SU-DHL-6 (cell line): ENCODE data around the gene FXR1.

ENCODE experiments used
- H2AFZ ChIP-seq: fragments of 200-600 bp; sonication (generic); 2 replicates; pipeline ENCODE4 v1.6.1; 2014; ENCODE audit warnings: low read depth, mild to moderate bottlenecking, moderate library complexity, mixed read lengths, antibody characterized with exemption, low read length; ENCODE audit not compliant: severe bottlenecking
- H3F3A ChIP-seq: fragments of 200-600 bp; shearing (Covaris generic); 2 replicates; pipeline ENCODE4 v1.6.0; 2016; ENCODE audit warnings: antibody characterized with exemption, mild to moderate bottlenecking; ENCODE audit not compliant: insufficient read depth
- H3K27ac ChIP-seq: fragments of 200-600 bp; sonication (generic); 2 replicates; pipeline ENCODE4 v1.5.1; 2016; ENCODE audit warnings: low read depth, mild to moderate bottlenecking, low read length, moderate library complexity, mixed read lengths
- H3K27me3 ChIP-seq: fragments of 200-600 bp; sonication (generic), shearing (Covaris generic); 2 replicates; pipeline ENCODE4 v1.6.0; 2014; ENCODE audit warnings: mild to moderate bottlenecking, low read length
- H3K36me3 ChIP-seq: fragments of 200-600 bp; sonication (generic); 2 replicates; pipeline ENCODE4 v1.6.1; 2014; ENCODE audit warnings: mild to moderate bottlenecking, low read length, mixed read lengths
- H3K4me2 ChIP-seq: fragments of 300-600, 200-600 bp; shearing (Covaris generic), sonication (generic); 2 replicates; pipeline ENCODE4 v1.6.0; 2014; ENCODE audit warnings: low read length, low read depth, mild to moderate bottlenecking; ENCODE audit not compliant: poor library complexity, severe bottlenecking
- H3K4me3 ChIP-seq: fragments of 200-600 bp; sonication (generic); 2 replicates; pipeline ENCODE4 v1.5.1; 2014; ENCODE audit warnings: antibody characterized with exemption, low read length, mild to moderate bottlenecking, mixed read lengths; ENCODE audit not compliant: insufficient read depth, poor library complexity, severe bottlenecking
- H3K79me2 ChIP-seq: fragments of 200-600 bp; sonication (generic); 2 replicates; pipeline ENCODE4 v1.6.1; 2014; ENCODE audit warnings: mild to moderate bottlenecking, low read length, moderate library complexity; ENCODE audit not compliant: insufficient read depth
- H3K9ac ChIP-seq: fragments of 200-600 bp; sonication (generic); 2 replicates; pipeline ENCODE4 v1.7.0; 2014; ENCODE audit warnings: mild to moderate bottlenecking, low read length
- H3K9me2 ChIP-seq: fragments of 200-600 bp; sonication (generic); replicated peaks from 2 replicates; pipeline ENCODE4 v1.6.1; 2014; ENCODE audit warnings: low read length; ENCODE audit not compliant: insufficient read depth
- H3K9me3 ChIP-seq: fragments of 200-600 bp; sonication (generic); 2 replicates; pipeline ENCODE4 v1.6.1; 2014; ENCODE audit warnings: low read length, mixed read lengths; ENCODE audit not compliant: insufficient read depth
- H4K20me1 ChIP-seq: fragments of 200-600 bp; sonication (generic); 2 replicates; pipeline ENCODE4 v1.6.1; 2014; ENCODE audit warnings: low read depth, mild to moderate bottlenecking, antibody characterized with exemption, low read length, moderate library complexity, mixed read lengths
- EZH2phosphoT487 ChIP-seq: fragments of 200-600 bp; sonication (generic), shearing (Covaris generic); conservative IDR thresholded peaks from 2 replicates; pipeline ENCODE4 v1.6.1; 2018; ENCODE audit warnings: mild to moderate bottlenecking, antibody characterized with exemption, low read length, moderate library complexity, mixed read lengths
- TF ChIP-seq, protein P1 (sequence below): fragments of 200-600 bp; sonication (generic); IDR thresholded peaks from one replicate; pipeline ENCODE4 v1.5.1; 2017; ENCODE audit warnings: antibody characterized with exemption, mild to moderate bottlenecking, low read length, moderate library complexity; ENCODE audit not compliant: insufficient read depth, poor library complexity, severe bottlenecking

FXR1 gene

DNA sequence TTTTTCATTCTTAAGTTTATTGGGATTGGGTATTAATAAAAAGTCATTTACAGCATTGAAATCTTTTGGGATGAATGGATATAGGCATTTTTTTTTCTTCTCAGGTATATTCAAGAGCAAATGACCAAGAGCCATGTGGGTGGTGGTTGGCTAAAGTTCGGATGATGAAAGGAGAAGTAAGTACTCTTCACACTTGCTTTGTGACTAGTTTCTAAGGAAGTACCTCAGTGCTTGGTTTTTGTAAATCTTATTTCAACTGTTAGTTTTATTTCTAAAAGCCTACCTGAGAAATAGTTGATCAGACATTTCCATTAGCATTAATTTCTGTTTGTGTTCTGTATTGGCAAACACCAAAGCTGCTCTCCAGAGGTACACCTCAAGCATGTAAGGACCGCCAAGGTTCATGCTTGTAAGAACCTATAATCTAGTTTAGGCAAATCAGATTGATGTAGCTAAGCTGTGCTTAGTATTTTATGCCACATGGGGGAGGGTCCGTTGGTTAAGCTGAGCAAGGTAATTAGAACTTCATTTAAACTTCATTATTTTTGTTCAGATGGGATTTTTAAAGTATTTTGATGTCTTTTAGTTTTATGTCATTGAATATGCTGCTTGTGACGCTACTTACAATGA, 35.4 kb downstream of the FXR1 start:
- no peak overlapping the region for H2AFZ ChIP-seq
- H4K20me1 ChIP-seq, result no peaks in the 10 kb centered on the region
- H3K9me3 ChIP-seq, result no peaks in the 10 kb centered on the region
- H3K4me2 ChIP-seq, result no peak overlapping the region
- H3K9me2 ChIP-seq, result no peaks in the 10 kb centered on the region
- H3F3A ChIP-seq, result no peaks in the 10 kb centered on the region
- H3K27me3 ChIP-seq, result no peaks in the 10 kb centered on the region
- peaks cover 43% of the 10 kb centered on the region for H3K79me2 ChIP-seq
- no peak overlapping the region for H3K9ac ChIP-seq
- no peak overlapping the region for H3K4me3 ChIP-seq
- no peak overlapping the region for H3K27ac ChIP-seq
- no peak for TF ChIP-seq EZH2phosphoT487
- H3K36me3 ChIP-seq, result peaks cover 56% of the 10 kb centered on the region

DNA sequence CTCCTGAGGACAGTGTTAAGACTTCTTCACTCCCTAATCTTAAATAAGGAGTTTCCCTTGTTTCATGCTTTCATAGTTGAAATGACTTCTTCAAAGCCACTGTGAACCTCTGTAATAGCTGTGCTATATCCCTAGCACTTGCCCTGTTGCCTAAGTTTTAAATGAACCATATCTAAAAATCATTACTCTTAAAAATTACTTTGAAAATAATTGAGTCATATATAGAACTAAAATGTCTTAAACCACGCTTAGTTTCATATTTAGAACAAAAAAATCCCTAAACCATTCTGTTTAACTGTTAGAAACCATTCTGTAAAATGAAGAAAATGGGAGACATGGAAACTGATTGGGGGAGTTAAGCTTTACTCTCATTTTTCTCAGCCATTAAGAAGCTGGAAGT, 47.2 kb downstream of the FXR1 start:
- Histone ChIP-seq H4K20me1 (peaks cover 6% of the 10 kb centered on the region; the same call in 1 of the 2 replicates), H3F3A (0 out of 2 replicates have a peak, but pooled peaks cover 19% of the 10 kb centered on the region), H3K4me2 (no peak overlapping the region), H3K27ac (no peak overlapping the region), H3K4me3 (no peak overlapping the region), H3K79me2 (peaks cover 8% of the 10 kb centered on the region; the same call in 1 of the 2 replicates), H3K27me3 (no peaks in the 10 kb centered on the region), H3K9me2 (no peaks in the 10 kb centered on the region), H3K36me3 (peaks cover 74% of the 10 kb centered on the region), H3K9me3 (no peaks in the 10 kb centered on the region), H3K9ac (no peak overlapping the region), H2AFZ (no peak overlapping the region)
- no peak for TF ChIP-seq EZH2phosphoT487

DNA sequence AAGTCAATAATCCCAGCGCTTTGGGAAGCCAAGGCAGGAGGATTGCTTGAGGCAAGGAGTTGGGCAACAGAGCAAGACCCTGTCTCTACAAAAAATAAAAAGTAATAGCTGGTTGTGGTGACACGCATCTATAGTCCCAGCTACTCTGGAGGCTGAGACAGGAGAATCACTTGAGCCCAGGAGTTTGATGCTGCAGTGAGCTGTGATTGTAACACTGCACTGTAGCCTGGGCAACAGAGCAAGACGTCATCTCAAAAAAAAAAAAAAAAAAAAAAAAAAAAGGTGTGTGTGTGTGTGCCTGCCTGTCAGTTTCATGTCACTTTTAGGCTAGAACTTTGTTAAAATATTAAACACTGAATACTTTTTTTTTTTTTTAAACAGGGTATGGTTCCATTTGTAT, 48.6 kb downstream of the FXR1 start:
- no peak for TF ChIP-seq EZH2phosphoT487
- TF ChIP-seq, protein P1, sequence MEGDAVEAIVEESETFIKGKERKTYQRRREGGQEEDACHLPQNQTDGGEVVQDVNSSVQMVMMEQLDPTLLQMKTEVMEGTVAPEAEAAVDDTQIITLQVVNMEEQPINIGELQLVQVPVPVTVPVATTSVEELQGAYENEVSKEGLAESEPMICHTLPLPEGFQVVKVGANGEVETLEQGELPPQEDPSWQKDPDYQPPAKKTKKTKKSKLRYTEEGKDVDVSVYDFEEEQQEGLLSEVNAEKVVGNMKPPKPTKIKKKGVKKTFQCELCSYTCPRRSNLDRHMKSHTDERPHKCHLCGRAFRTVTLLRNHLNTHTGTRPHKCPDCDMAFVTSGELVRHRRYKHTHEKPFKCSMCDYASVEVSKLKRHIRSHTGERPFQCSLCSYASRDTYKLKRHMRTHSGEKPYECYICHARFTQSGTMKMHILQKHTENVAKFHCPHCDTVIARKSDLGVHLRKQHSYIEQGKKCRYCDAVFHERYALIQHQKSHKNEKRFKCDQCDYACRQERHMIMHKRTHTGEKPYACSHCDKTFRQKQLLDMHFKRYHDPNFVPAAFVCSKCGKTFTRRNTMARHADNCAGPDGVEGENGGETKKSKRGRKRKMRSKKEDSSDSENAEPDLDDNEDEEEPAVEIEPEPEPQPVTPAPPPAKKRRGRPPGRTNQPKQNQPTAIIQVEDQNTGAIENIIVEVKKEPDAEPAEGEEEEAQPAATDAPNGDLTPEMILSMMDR, result no peak
- H3K27me3 ChIP-seq, result no peaks in the 10 kb centered on the region
- peaks cover 6% of the 10 kb centered on the region; the same call in 1 of the 2 replicates for H4K20me1 ChIP-seq
- H3K9me3 ChIP-seq, result no peaks in the 10 kb centered on the region
- no peak overlapping the region for H3K9ac ChIP-seq
- H3K79me2 ChIP-seq, result peaks cover 11% of the 10 kb centered on the region; the same call in 1 of the 2 replicates
- H3K4me3 ChIP-seq, result no peak overlapping the region
- no peaks in the 10 kb centered on the region for H3K9me2 ChIP-seq
- no peak overlapping the region for H2AFZ ChIP-seq
- H3F3A ChIP-seq, result 0 out of 2 replicates have a peak, but pooled peaks cover 19% of the 10 kb centered on the region
- peaks cover 74% of the 10 kb centered on the region for H3K36me3 ChIP-seq
- H3K4me2 ChIP-seq, result no peak overlapping the region
- H3K27ac ChIP-seq, result no peak overlapping the region

DNA sequence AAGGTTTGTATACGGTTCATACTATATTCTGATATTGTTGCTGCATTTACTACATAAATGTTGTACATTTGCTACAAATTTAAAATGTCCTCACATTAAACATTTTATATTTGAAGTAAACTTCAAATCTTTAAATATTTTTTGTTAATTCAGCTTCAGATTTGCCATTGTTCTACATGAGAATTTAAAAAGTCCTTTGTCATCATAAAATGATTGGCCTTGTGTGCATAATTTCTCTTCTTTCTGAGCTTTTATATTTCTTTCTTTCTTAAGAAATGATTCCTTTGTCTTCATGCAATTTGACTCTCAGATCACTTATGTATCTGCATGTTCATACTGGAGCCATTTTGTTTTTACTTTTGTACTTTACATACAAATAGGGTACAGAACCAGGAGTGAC, 49.1 kb downstream of the FXR1 start:
- peaks cover 73% of the 10 kb centered on the region for H3K36me3 ChIP-seq
- no peak overlapping the region for H2AFZ ChIP-seq
- H3K4me2 ChIP-seq, result no peak overlapping the region
- no peak overlapping the region for H3K27ac ChIP-seq
- H3K9ac ChIP-seq, result no peak overlapping the region
- H3K9me2 ChIP-seq, result no peaks in the 10 kb centered on the region
- H3K79me2 ChIP-seq, result peaks cover 6% of the 10 kb centered on the region; the same call in 1 of the 2 replicates
- no peak overlapping the region for H3K4me3 ChIP-seq
- 0 out of 2 replicates have a peak, but pooled peaks cover 19% of the 10 kb centered on the region for H3F3A ChIP-seq
- no peaks in the 10 kb centered on the region for H3K9me3 ChIP-seq
- peaks cover 6% of the 10 kb centered on the region; the same call in 1 of the 2 replicates for H4K20me1 ChIP-seq
- no peak for TF ChIP-seq EZH2phosphoT487
- TF ChIP-seq, protein P1, result no peak
- H3K27me3 ChIP-seq, result no peaks in the 10 kb centered on the region
